Activated T-helper 1 cell treated with anti-CD3 and anti-CD28 coated beads, Interleukin-12 subunit alpha, Interleukin-12 subunit beta, Interleukin-2, Interleukin-4 antibody, amounts not matched to agents 30 ng/mL and 10 ng/mL and 1 ng/mL, durations not matched to agents 14 hours and 24 hours and 36 hours (primary cell): ENCODE results near the gene SPO11. TPM values are rescaled to one million over a fixed set of nuclear protein-coding genes. Genes with fewer than 3 reads are reported as not detected.

Experiments
- DNase-seq: peaks from one replicate; pipeline ENCODE4 v3.0.0; 2021; ENCODE audit warnings: low spot score
- H3K27ac Mint-ChIP-seq: one replicate; pipeline ENCODE4 v1.8.0; 2021; ENCODE audit warnings: mild to moderate bottlenecking, mixed read lengths
- H3K27me3 Mint-ChIP-seq: one replicate; pipeline ENCODE4 v1.8.0; 2022; ENCODE audit warnings: mild to moderate bottlenecking, moderate library complexity, mixed read lengths; ENCODE audit not compliant: insufficient read depth
- H3K36me3 Mint-ChIP-seq: one replicate; pipeline ENCODE4 v1.8.0; 2021; ENCODE audit warnings: low read depth, mixed read lengths
- H3K4me1 Mint-ChIP-seq: one replicate; pipeline ENCODE4 v1.8.0; 2021; ENCODE audit warnings: low read depth, mixed read lengths
- H3K4me3 Mint-ChIP-seq: one replicate; pipeline ENCODE4 v1.8.0; 2021; ENCODE audit warnings: mild to moderate bottlenecking, moderate library complexity, mixed read lengths
- H3K9me3 Mint-ChIP-seq: one replicate; pipeline ENCODE4 v1.8.0; 2021; ENCODE audit warnings: mixed read lengths
- intact Hi-C: fragments of 100-400 bp; cut with micrococcal nuclease; formaldehyde crosslinking; loops from one replicate; pipeline ENCODE4 v1.15.1; 2024
- total RNA-seq: library from RNA; stranded (reverse); gene quantifications from 2 replicates; pipeline ENCODE4 v1.2.3, GENCODE V29; 2022

SPO11 gene
- total RNA-seq, 1 donor from 2014 or later, result not detected

DNA sequence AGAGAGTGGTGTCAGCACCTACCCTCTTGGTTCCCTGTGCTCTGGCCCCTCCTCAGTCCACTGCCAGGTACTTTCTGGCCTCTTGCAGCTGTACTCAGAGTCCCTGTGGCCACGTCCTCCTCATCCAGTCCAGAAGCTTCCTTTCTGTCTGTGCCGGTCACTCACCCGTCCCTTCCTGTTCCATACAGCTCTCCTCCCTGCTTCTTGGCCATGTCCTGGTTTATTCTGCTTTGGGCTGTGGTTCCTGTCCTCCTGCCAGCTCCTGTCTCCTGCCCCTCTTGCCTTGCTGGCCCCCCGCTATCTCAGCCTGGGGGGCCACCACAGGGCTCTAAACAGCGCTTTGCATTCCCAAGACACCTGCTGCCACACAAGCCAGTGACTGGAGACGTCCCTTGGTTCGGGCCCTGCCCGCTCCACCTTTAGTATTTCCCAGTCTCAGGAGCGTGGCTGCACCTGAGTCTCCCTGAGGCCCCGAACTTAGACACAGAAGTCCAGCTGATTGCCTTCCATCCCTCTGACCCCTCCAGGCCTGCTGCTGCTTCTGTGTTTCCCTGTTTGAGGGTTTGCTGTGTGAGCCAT is 46.1 kb downstream of the SPO11 start:
- Mint-ChIP-seq H3K27me3 (no peaks in the 10 kb centered on the region), H3K36me3 (peaks cover 52% of the 10 kb centered on the region), H3K9me3 (no peaks in the 10 kb centered on the region), H3K27ac (no peak overlapping the region), H3K4me1 (peaks cover 6% of the 10 kb centered on the region), H3K4me3 (no peak overlapping the region)
- DNase-seq, result no peak
- intact Hi-C loops, result no loop called here

DNA sequence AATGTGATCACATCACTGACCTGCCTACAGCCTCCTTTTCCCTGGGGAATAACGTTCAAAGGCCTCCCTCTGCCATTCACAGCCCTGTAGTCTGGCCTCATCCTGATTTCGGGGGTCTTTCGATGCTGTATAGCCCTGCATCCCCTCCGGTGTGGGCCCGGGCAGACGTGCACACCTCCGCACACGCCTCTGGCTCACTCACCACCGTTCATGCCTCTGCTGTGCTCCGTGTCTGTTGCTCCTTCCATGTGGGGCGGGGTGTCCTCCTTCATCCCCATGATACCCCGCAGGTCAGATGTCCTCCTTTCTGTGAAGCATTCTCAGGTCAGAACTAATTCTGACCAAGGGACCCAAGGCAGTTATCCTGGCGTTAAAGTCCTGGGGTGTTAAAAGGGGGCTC is 47.7 kb downstream of the SPO11 start:
- H3K36me3 Mint-ChIP-seq, result peaks cover 47% of the 10 kb centered on the region
- intact Hi-C loops, result no loop called here
- DNase-seq, result no peak
- H3K27ac Mint-ChIP-seq, result no peak overlapping the region
- no peaks in the 10 kb centered on the region for H3K27me3 Mint-ChIP-seq
- H3K9me3 Mint-ChIP-seq, result no peaks in the 10 kb centered on the region
- H3K4me3 Mint-ChIP-seq, result no peak overlapping the region
- H3K4me1 Mint-ChIP-seq, result peaks cover 15% of the 10 kb centered on the region

DNA sequence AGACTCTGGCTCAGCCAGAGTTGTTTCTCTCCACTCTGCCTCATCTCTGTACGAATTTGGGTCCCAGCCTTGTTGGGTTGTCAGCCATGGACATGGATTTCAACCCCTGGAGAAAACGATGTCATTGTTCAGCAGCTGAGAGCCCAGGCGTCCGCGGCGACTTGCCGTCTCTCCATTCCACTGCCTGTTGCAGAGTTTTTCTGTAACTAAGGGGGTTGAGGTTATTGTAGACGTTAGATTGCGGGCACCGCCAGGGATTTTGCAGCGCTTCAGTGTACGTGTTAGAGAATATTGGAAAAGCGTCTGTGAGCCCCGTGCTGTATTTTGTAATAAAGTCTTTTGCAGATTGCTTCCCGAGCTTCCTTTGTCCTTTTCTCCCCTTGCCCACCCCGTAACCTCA is 48.5 kb downstream of the SPO11 start:
- Mint-ChIP-seq H3K36me3 (peaks cover 43% of the 10 kb centered on the region), H3K4me1 (peaks cover 20% of the 10 kb centered on the region), H3K27ac (no peak overlapping the region), H3K4me3 (no peak overlapping the region), H3K9me3 (no peaks in the 10 kb centered on the region), H3K27me3 (no peaks in the 10 kb centered on the region)
- DNase-seq, result no peak
- intact Hi-C loops, result no loop called here

DNA sequence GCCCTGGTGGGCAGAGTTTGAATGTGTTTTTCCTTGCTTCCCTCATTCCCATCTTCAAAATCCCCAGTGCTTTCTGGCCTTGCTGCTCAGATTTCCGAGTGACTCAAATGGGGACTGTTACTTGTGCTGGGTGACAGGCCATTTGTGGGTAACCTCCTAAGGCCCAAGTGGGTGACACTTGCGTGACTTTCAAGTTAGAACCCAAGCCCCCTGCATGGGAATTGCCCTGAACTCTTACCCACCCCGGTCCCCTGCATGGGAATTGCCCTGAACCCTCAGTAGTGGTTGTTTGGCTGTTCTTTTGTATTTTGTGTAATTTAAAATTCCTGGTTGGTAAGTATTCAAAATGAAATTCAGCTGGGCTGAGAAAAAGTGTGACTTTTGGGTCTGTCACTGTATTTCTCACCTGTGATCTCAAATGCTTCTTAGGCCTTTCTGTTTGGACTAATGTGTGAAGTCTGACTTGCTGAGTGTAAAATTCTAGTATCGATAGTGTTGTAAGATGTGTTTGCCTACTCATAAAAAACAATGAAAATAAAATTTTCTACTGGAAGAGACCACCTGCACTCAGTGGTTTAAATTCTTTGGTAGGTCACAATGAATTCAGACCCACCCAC is 49.2 kb downstream of the SPO11 start:
- Mint-ChIP-seq H3K9me3 (no peaks in the 10 kb centered on the region), H3K4me1 (peaks cover 20% of the 10 kb centered on the region), H3K27me3 (no peaks in the 10 kb centered on the region), H3K4me3 (no peak overlapping the region), H3K27ac (no peak overlapping the region), H3K36me3 (peaks cover 37% of the 10 kb centered on the region)
- intact Hi-C loops, result no loop called here
- DNase-seq, result no peak

DNA sequence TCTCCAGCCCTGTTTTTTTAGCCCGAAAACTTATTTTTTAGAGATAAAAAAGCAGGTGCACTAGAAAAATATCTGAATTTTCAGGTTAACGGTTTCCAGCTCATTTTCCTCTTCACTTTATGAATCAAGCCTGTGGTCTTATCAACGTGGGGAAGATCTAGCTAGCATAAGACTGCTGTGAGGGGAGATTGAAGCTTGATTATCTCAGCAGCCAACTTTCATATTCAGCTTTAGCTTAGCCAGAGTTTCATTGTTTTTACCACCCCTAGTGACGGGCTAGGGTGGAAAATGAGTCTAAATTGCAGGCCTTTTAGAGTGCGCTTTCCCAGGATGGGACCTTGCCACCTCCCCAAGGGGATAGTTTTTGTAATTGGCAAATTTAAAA is 49.7 kb downstream of the SPO11 start:
- no peaks in the 10 kb centered on the region for H3K27me3 Mint-ChIP-seq
- H3K27ac Mint-ChIP-seq, result no peak overlapping the region
- intact Hi-C loops, result no loop called here
- DNase-seq, result no peak
- H3K4me1 Mint-ChIP-seq, result peaks cover 17% of the 10 kb centered on the region
- no peak overlapping the region for H3K4me3 Mint-ChIP-seq
- peaks cover 37% of the 10 kb centered on the region for H3K36me3 Mint-ChIP-seq
- H3K9me3 Mint-ChIP-seq, result no peaks in the 10 kb centered on the region

DNA sequence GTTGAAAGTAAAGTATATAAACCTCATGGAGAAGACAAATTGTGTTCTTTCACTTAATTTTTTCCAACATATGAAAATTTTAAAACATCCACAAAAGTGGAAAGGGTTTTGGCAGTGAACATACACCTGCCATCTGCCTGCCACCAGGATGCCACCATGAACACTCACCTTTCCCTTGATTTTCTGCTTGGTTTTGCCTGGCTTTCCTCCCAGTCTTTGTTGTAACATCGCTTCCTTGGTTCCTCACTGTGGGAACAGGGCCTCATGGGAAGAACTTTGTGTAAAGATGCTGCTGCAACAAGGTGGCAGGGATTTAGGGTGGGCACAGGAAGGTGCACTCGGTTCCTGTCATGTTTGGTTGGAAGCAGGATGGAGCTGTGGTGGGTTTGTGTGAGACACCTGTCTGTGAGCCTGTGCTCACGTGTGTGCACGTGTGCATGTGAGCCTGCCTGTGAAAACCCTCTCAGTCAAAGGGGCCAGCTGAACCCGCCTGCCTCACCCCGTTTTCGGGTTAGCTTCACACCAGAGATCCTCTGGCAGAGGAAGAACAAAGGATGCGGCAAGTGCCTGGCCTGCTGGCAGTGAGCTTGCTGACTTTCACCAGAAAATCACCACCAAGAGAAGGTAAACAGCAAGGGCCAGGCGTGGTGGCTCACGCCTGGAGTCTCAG is 50.6 kb downstream of the SPO11 start:
- Mint-ChIP-seq H3K36me3 (peaks cover 37% of the 10 kb centered on the region), H3K9me3 (no peaks in the 10 kb centered on the region), H3K27me3 (no peaks in the 10 kb centered on the region), H3K4me1 (peaks cover 14% of the 10 kb centered on the region), H3K27ac (no peak overlapping the region), H3K4me3 (no peak overlapping the region)
- intact Hi-C loops, result loop anchor here (5.0 kb wide), 1 partner anchor 827 kb away; no protein-coding TSS in a partner anchor
- DNase-seq, result no peak

DNA sequence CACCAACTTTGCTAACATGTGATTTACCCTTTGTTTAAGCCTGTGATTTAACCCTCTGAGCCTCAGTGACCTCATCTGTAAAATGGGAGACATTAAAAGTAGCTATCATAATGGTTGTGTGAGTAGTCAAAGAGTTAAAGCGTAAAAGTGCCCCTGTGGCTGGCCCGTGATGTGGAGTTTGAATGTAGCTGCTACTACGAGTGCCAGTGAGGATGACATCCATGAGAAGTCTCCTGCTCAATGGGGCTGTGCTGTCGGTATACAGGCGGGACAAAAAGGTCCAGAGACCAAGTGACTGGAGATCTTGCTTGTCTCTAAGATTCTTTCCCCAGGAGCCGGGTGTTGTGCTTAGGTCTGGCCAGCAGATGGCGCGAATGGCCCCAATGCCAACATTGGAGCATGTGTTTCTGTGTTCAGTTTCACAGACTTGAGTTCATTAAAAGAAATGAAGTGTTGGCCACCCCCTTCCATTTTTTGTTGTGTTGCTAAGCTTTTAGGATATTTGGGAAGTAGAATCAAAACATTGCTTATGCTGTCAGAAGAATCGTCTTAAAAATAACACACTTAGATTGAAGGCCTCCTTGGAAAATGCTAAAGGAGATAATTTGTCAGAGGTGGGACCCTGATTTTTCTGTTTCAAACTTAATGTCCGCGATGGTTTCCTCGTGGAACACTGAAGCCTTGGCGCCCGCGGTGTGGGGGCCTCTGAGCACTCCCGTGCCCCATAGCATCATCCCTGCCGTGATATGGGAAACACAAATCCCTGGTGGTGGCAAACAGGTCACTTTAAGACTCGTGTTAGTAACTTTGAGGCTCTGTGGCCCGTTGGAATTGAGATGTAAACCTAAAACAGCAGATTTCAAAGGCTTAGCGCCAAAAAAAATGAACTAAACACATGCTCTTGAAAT is 52.2 kb downstream of the SPO11 start:
- DNase-seq, result peak; percentile 68
- Mint-ChIP-seq H3K4me3 (no peak overlapping the region), H3K27me3 (no peaks in the 10 kb centered on the region), H3K27ac (no peak overlapping the region), H3K36me3 (peaks cover 28% of the 10 kb centered on the region), H3K9me3 (no peaks in the 10 kb centered on the region), H3K4me1 (peaks cover 14% of the 10 kb centered on the region)
- intact Hi-C loops, result loop anchor here (1.0 to 5.0 kb wide), 4 partner anchors 10 to 825 kb away; no protein-coding TSS in a partner anchor

DNA sequence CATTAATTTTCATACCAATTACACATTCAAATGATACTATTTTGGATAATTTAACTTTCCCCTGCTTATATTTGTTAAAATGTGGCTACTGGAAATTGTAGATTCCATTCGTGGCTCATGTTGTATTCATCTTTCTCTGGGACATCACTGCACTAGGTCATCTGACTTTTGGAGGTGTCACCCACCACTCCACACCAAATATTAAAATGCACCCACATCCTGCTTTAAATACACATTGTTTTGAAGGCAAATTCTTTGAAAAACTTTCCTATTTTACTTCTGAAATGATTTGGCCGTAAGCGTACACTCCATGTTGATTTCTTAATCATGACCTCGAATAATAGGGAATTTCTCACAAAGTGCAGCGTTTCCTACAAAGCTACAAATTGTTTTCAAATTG is 52.9 kb downstream of the SPO11 start:
- Mint-ChIP-seq H3K9me3 (no peaks in the 10 kb centered on the region), H3K4me3 (no peak overlapping the region), H3K36me3 (peaks cover 22% of the 10 kb centered on the region), H3K27ac (no peak overlapping the region), H3K4me1 (peaks cover 14% of the 10 kb centered on the region), H3K27me3 (no peaks in the 10 kb centered on the region)
- no peak for DNase-seq
- intact Hi-C loops, result loop anchor here (5.0 kb wide), 1 partner anchor 825 kb away; no protein-coding TSS in a partner anchor

DNA sequence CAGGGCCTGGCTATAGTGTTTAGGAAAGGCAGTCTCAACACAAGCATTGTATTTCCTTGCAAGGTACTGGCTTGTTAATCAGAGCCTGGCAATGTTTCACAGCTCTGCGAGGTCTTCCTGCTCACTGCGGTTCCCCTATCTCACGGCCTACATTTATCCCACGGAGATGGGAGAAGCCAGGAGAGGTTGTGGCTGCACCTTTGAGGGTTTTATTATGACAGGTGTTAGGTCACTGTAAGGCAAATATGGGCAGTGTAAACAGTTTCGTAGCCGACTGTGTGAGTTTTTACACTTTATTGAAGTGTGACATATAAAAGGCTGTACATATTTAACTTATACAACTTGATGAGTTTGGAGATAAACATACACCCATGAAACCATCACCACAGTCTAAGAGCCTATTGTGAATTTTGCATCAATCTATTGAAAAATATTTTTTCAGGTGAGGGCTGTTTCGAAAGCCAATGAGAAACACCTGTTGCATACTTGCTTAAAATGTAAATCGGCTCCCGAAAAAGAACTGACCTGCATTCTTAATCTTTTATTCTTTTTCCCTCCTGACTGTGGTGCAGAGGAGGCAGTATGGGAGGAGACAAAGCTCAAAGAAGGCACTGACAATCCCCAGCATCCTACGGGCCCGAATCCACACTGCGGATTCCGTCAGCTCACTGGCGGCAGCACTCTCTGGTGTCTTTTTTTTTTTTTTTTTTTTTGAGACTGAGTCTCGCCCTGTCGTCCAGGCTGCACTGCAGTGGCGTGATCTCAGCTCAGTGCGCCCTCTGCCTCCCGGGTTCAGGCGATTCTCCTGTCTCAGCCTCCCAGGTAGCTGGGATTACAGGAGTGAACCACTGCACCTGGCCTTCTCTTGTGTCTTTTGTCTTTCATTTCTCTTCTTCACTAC is 54.1 kb downstream of the SPO11 start:
- Mint-ChIP-seq H3K4me1 (peaks cover 14% of the 10 kb centered on the region), H3K9me3 (no peaks in the 10 kb centered on the region), H3K36me3 (peaks cover 19% of the 10 kb centered on the region), H3K27ac (no peak overlapping the region), H3K4me3 (no peak overlapping the region), H3K27me3 (no peaks in the 10 kb centered on the region)
- intact Hi-C loops, result loop anchor here (5.0 kb wide), 1 partner anchor 824 kb away; no protein-coding TSS in a partner anchor
- no peak for DNase-seq

DNA sequence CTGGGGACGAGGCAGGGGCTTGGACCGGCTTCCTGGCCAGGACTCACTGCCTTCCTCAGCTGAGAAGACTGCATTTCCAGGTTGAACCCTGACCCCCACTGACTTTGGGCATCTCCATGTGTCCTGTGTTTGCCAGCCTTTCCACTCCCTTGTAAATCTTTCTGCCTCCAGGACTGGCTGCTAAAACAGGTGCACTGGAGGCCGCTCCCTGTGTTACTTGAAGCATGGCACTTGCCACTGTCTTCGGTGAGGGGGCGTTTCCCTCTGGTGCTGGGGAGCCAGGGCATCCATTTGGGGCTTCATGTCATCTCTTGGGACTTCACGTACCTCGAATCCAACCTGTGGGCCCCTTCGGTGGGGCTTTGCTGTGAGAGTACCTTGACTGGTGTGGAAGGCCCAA is 54.9 kb downstream of the SPO11 start:
- no peaks in the 10 kb centered on the region for H3K9me3 Mint-ChIP-seq
- no peak overlapping the region for H3K27ac Mint-ChIP-seq
- H3K36me3 Mint-ChIP-seq, result peaks cover 19% of the 10 kb centered on the region
- DNase-seq, result no peak
- H3K4me3 Mint-ChIP-seq, result no peak overlapping the region
- peaks cover 15% of the 10 kb centered on the region for H3K4me1 Mint-ChIP-seq
- intact Hi-C loops, result loop anchor here (5.0 kb wide), 1 partner anchor 823 kb away; no protein-coding TSS in a partner anchor
- H3K27me3 Mint-ChIP-seq, result no peaks in the 10 kb centered on the region

DNA sequence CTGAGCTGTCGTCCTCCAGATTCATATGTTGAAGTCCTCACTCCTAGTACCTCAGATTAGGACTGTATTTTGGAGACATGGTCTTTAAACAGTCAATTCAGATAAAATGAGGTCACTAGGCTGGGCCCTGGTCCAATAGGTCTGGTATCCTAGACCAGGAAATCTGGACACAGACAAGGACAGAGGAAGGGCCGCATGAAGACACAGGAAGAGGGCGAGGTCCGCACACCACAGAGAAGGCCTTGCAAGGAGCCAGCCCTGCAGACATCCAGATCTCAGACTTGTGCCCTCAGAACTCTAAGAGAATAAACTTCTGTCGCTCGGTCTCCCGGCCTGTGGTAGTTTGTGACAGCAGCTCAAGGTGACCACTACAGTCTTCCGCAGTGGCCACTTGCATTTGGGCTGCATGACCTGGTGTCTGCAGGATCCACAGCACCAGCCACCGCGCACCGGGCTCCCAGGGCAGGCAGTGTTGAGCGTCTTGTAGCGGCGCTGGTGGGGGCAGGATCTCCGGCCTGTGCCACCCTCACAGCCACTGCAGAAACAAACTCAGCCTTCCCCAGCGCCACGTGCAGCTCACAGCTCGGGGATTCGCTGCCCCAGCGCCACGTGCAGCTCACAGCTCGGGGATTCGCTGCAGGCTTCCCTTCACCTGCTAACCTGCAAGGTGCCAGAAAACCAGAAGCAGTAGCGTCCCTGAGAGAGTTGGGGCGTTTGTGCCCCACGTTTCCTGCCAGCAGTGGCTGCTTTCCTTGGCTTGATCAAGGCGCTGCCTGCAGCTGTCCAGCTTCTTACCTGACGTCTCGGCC is 55.6 kb downstream of the SPO11 start:
- Mint-ChIP-seq H3K4me1 (peaks cover 20% of the 10 kb centered on the region), H3K9me3 (no peaks in the 10 kb centered on the region), H3K27me3 (no peaks in the 10 kb centered on the region), H3K4me3 (no peak overlapping the region), H3K27ac (no peak overlapping the region), H3K36me3 (peaks cover 19% of the 10 kb centered on the region)
- intact Hi-C loops, result loop anchor here (5.0 kb wide), 1 partner anchor 822 kb away; no protein-coding TSS in a partner anchor
- no peak for DNase-seq
